SU-DHL-6 (cell line): Measurements from ENCODE around the gene MYL12A.
"Not testable (repeated sequence)": the region's sequence is repeated elsewhere in the genome, so short reads cannot be mapped to it uniquely, and the experiment has no call there.

Experiments used
- H2AFZ ChIP-seq: fragments of 200-600 bp; sonication (generic); 2 replicates; pipeline ENCODE4 v1.6.1; 2014; ENCODE audit warnings: low read depth, mild to moderate bottlenecking, moderate library complexity, mixed read lengths, antibody characterized with exemption, low read length; ENCODE audit not compliant: severe bottlenecking
- H3F3A ChIP-seq: fragments of 200-600 bp; shearing (Covaris generic); 2 replicates; pipeline ENCODE4 v1.6.0; 2016; ENCODE audit warnings: antibody characterized with exemption, mild to moderate bottlenecking; ENCODE audit not compliant: insufficient read depth
- H3K27ac ChIP-seq: fragments of 200-600 bp; sonication (generic); 2 replicates; pipeline ENCODE4 v1.5.1; 2016; ENCODE audit warnings: low read depth, mild to moderate bottlenecking, low read length, moderate library complexity, mixed read lengths
- H3K27me3 ChIP-seq: fragments of 200-600 bp; sonication (generic), shearing (Covaris generic); 2 replicates; pipeline ENCODE4 v1.6.0; 2014; ENCODE audit warnings: mild to moderate bottlenecking, low read length
- H3K36me3 ChIP-seq: fragments of 200-600 bp; sonication (generic); 2 replicates; pipeline ENCODE4 v1.6.1; 2014; ENCODE audit warnings: mild to moderate bottlenecking, low read length, mixed read lengths
- H3K4me2 ChIP-seq: fragments of 300-600, 200-600 bp; shearing (Covaris generic), sonication (generic); 2 replicates; pipeline ENCODE4 v1.6.0; 2014; ENCODE audit warnings: low read length, low read depth, mild to moderate bottlenecking; ENCODE audit not compliant: poor library complexity, severe bottlenecking
- H3K4me3 ChIP-seq: fragments of 200-600 bp; sonication (generic); 2 replicates; pipeline ENCODE4 v1.5.1; 2014; ENCODE audit warnings: antibody characterized with exemption, low read length, mild to moderate bottlenecking, mixed read lengths; ENCODE audit not compliant: insufficient read depth, poor library complexity, severe bottlenecking
- H3K79me2 ChIP-seq: fragments of 200-600 bp; sonication (generic); 2 replicates; pipeline ENCODE4 v1.6.1; 2014; ENCODE audit warnings: mild to moderate bottlenecking, low read length, moderate library complexity; ENCODE audit not compliant: insufficient read depth
- H3K9ac ChIP-seq: fragments of 200-600 bp; sonication (generic); 2 replicates; pipeline ENCODE4 v1.7.0; 2014; ENCODE audit warnings: mild to moderate bottlenecking, low read length
- H3K9me2 ChIP-seq: fragments of 200-600 bp; sonication (generic); replicated peaks from 2 replicates; pipeline ENCODE4 v1.6.1; 2014; ENCODE audit warnings: low read length; ENCODE audit not compliant: insufficient read depth
- H3K9me3 ChIP-seq: fragments of 200-600 bp; sonication (generic); 2 replicates; pipeline ENCODE4 v1.6.1; 2014; ENCODE audit warnings: low read length, mixed read lengths; ENCODE audit not compliant: insufficient read depth
- H4K20me1 ChIP-seq: fragments of 200-600 bp; sonication (generic); 2 replicates; pipeline ENCODE4 v1.6.1; 2014; ENCODE audit warnings: low read depth, mild to moderate bottlenecking, antibody characterized with exemption, low read length, moderate library complexity, mixed read lengths
- CTCF ChIP-seq: fragments of 200-600 bp; sonication (generic); IDR thresholded peaks from one replicate; pipeline ENCODE4 v1.5.1; 2017; ENCODE audit warnings: antibody characterized with exemption, mild to moderate bottlenecking, low read length, moderate library complexity; ENCODE audit not compliant: insufficient read depth, poor library complexity, severe bottlenecking
- EZH2phosphoT487 ChIP-seq: fragments of 200-600 bp; sonication (generic), shearing (Covaris generic); conservative IDR thresholded peaks from 2 replicates; pipeline ENCODE4 v1.6.1; 2018; ENCODE audit warnings: mild to moderate bottlenecking, antibody characterized with exemption, low read length, moderate library complexity, mixed read lengths

MYL12A gene

GRCh38 chr18:3247240-3248061, at the start of gene MYL12A:
MYL12A (plus strand) TSS chr18:3247801; CDS start chr18:3253248, 5,447 bp downstream.
- TF ChIP-seq EZH2phosphoT487, result no peak
- Histone ChIP-seq H3K27ac (peak within 1 kb of the TSS; percentile 90), H3K4me3 (peak within 1 kb of the TSS; percentile 99), H2AFZ (peak within 1 kb of the TSS; percentile 92), H3K4me2 (peak within 1 kb of the TSS; percentile 98), H3K9me3 (no peaks in the 10 kb centered on the region), H3K9ac (peak within 1 kb of the TSS; percentile 99), H4K20me1 (peaks cover 24% of the 10 kb centered on the region), H3K9me2 (no peaks in the 10 kb centered on the region), H3K27me3 (no peaks in the 10 kb centered on the region), H3F3A (peaks cover 16% of the 10 kb centered on the region), H3K36me3 (no peaks in the 10 kb centered on the region; the same call in 1 of the 2 replicates), H3K79me2 (peaks cover 45% of the 10 kb centered on the region)

GRCh38 chr18:3198260-3198860, 49.2 kb upstream of the MYL12A start:
- H3K36me3 ChIP-seq, H3K27me3 ChIP-seq, H3F3A ChIP-seq, H3K9me2 ChIP-seq, H3K27ac ChIP-seq, H2AFZ ChIP-seq, H3K4me2 ChIP-seq, H3K9me3 ChIP-seq, H4K20me1 ChIP-seq, H3K9ac ChIP-seq, H3K79me2 ChIP-seq, H3K4me3 ChIP-seq: not testable (repeated sequence)

GRCh38 chr18:3199942-3200645, 47.5 kb upstream of the MYL12A start:
- no peak overlapping the region for H3K4me2 ChIP-seq
- no peak overlapping the region for H3K27ac ChIP-seq
- no peak overlapping the region for H3K9ac ChIP-seq
- H3K9me2 ChIP-seq, result no peaks in the 10 kb centered on the region
- H3K36me3 ChIP-seq, result no peaks in the 10 kb centered on the region; the same call in 1 of the 2 replicates
- no peaks in the 10 kb centered on the region for H4K20me1 ChIP-seq
- no peak overlapping the region for H3K4me3 ChIP-seq
- no peaks in the 10 kb centered on the region for H3F3A ChIP-seq
- H3K27me3 ChIP-seq, result no peaks in the 10 kb centered on the region
- H2AFZ ChIP-seq, result no peak overlapping the region
- no peaks in the 10 kb centered on the region for H3K9me3 ChIP-seq
- no peaks in the 10 kb centered on the region for H3K79me2 ChIP-seq
- TF ChIP-seq CTCF, result no peak
- TF ChIP-seq EZH2phosphoT487, result no peak

- TF ChIP-seq CTCF (no peak), EZH2phosphoT487 (no peak)
- Histone ChIP-seq H3F3A (no peaks in the 10 kb centered on the region), H3K9me3 (no peaks in the 10 kb centered on the region), H3K9ac (no peak overlapping the region), H3K4me3 (no peak overlapping the region), H3K36me3 (no peaks in the 10 kb centered on the region; the same call in 1 of the 2 replicates), H3K27me3 (no peaks in the 10 kb centered on the region), H3K4me2 (no peak overlapping the region), H3K9me2 (no peaks in the 10 kb centered on the region), H3K27ac (no peak overlapping the region), H3K79me2 (no peaks in the 10 kb centered on the region), H4K20me1 (no peaks in the 10 kb centered on the region), H2AFZ (no peak overlapping the region)
Measured at GRCh38 chr18:3205239-3205638, 42.4 kb upstream of the MYL12A start.
